SH-SY5Y (cell line): ENCODE data around the gene EBF3.

Experiments used
- GATA2 ChIP-seq: IDR thresholded peaks from 2 replicates; pipeline ENCODE4 v1.6.1; 2011; ENCODE audit warnings: mild to moderate bottlenecking, low read depth, low read length
- GATA3 ChIP-seq: IDR thresholded peaks from 2 replicates; pipeline ENCODE4 v1.6.1; 2011; ENCODE audit warnings: low read depth, mild to moderate bottlenecking, low read length, moderate library complexity

GRCh38 chr10:129941199-129942018, 22.7 kb downstream of the EBF3 start:
- TF ChIP-seq GATA2 = no peak
- no peak for TF ChIP-seq GATA3
